Kidney (tissue), 14 donors: ENCODE results near the gene RIT1. TPM values are rescaled to one million over a fixed set of nuclear protein-coding genes. Genes with fewer than 3 reads are reported as not detected.

ENCODE experiments used
- DNase-seq, 5 donors: peaks; one replicate each; pipeline ENCODE4 v3.0.0-alpha.2; 2013 to 2020
- FAIRE-seq: peaks from 2 replicates; lab custom pipeline; 2012; peaks lifted over from hg19 to GRCh38; lab: Jason Lieb, UNC
- H3K27ac ChIP-seq, 2 donors: one replicate each; pipeline ENCODE4 v1.7.0; 2013; ENCODE audit warnings: low read depth in 2 of 2, low read length in 2 of 2, inconsistent platforms in 1 of 2
- H3K27me3 ChIP-seq: one replicate; pipeline ENCODE4 v1.7.1; 2013; ENCODE audit warnings: low read length, inconsistent platforms; ENCODE audit not compliant: control insufficient read depth, insufficient read depth
- H3K36me3 ChIP-seq, 3 donors: one replicate each; pipeline versions ENCODE4 v1.7.0 to v1.7.1; 2013; ENCODE audit warnings: low read length in 3 of 3, control low read depth in 1 of 3, inconsistent platforms in 1 of 3; ENCODE audit not compliant: insufficient read depth in 3 of 3, control insufficient read depth in 2 of 3
- H3K4me1 ChIP-seq, 3 donors: one replicate each; pipeline versions ENCODE4 v1.7.0 to v1.7.1; 2013; ENCODE audit warnings: low read length in 3 of 3, inconsistent platforms in 1 of 3, low read depth in 1 of 3; ENCODE audit not compliant: control insufficient read depth in 2 of 3, insufficient read depth in 2 of 3
- H3K4me3 ChIP-seq, 3 donors: one replicate each; pipeline versions ENCODE4 v1.7.0 to v1.8.1; 2013; ENCODE audit warnings: low read length in 3 of 3, control low read depth in 1 of 3, inconsistent platforms in 1 of 3
- H3K9ac ChIP-seq, 3 donors: one replicate each; pipeline versions ENCODE4 v1.7.0 to v1.7.1; 2013; ENCODE audit warnings: low read length in 3 of 3, control low read depth in 1 of 3, inconsistent platforms in 1 of 3
- H3K9me3 ChIP-seq, 3 donors: one replicate each; pipeline versions ENCODE4 v1.7.0 to v1.7.1; 2013; ENCODE audit warnings: low read length in 3 of 3, control low read depth in 1 of 3, inconsistent platforms in 1 of 3; ENCODE audit not compliant: control insufficient read depth in 2 of 3, insufficient read depth in 1 of 3
- CTCF ChIP-seq: IDR thresholded peaks from 3 replicates; pipeline ENCODE4 v1.5.1; 2012; ENCODE audit warnings: mild to moderate bottlenecking, moderate library complexity, borderline replicate concordance; ENCODE audit not compliant: insufficient read depth; ENCODE audit errors: extremely low read depth
- intact Hi-C: fragments of 100-400 bp; cut with DNase I; formaldehyde crosslinking; loops from one replicate; pipeline ENCODE4 v1.11.1; 2022
- polyA plus RNA-seq: library from polyadenylated mRNA; stranded (reverse); fragments of 350-450 nt; fragmentation: Illumina TruSeq; extraction: RNeasy Lipid Tissue Mini Kit (QIAGEN cat#74804); gene quantifications from one replicate; pipeline ENCODE4 v1.2.3, GENCODE V29; 2014; ENCODE audit warnings: low read depth, low replicate concordance; ENCODE audit not compliant: insufficient read depth
- total RNA-seq: library from RNA; stranded (reverse); fragmentation: NEBNext Ultra II Directional; extraction: Animal tissue kit (Norgen Biotek cat#: 25700); gene quantifications from one replicate; pipeline ENCODE4 v1.2.1, GENCODE V29; 2021
- donor health status: control.
- donor health status: control.
- donor health status: control.
- donor health status: control.
- donor health status: control.
- donor health status: DM: yes; HTN: yes; CAD: no.
- donor health status: Normal renal cell carcinoma (clear cell type).

RIT1 gene
- total and polyA plus RNA-seq, 2 donors from 2014 or later = 33.2 to 40.8 TPM

- no peaks in the 10 kb centered on the region for H3K27me3 ChIP-seq
These were observed 38.6 kb downstream of the RIT1 start for GRCh38 chr1:155872527-155872926.

GRCh38 chr1:155871390-155871789 lies 39.8 kb downstream of the RIT1 start:
- H3K27ac ChIP-seq = no peak overlapping the region
- no peak for DNase-seq
- intact Hi-C loops = no loop called here
- no peaks in the 10 kb centered on the region for H3K27me3 ChIP-seq
- no peak for TF ChIP-seq CTCF
- no peak for FAIRE-seq
- no peaks in the 10 kb centered on the region for H3K36me3 ChIP-seq
- no peak overlapping the region for H3K9ac ChIP-seq
- no peak overlapping the region for H3K4me3 ChIP-seq
- no peaks in the 10 kb centered on the region for H3K4me1 ChIP-seq
- no peaks in the 10 kb centered on the region for H3K9me3 ChIP-seq

More at GRCh38 chr1:155872527-155872926, 38.6 kb downstream of the RIT1 start:
- FAIRE-seq = no peak
- no peak overlapping the region for H3K4me3 ChIP-seq
- no peak overlapping the region for H3K27ac ChIP-seq
- H3K9me3 ChIP-seq = no peaks in the 10 kb centered on the region
- no peaks in the 10 kb centered on the region for H3K4me1 ChIP-seq
- intact Hi-C loops = no loop called here
- TF ChIP-seq CTCF = no peak
- H3K9ac ChIP-seq = no peak overlapping the region
- no peaks in the 10 kb centered on the region for H3K36me3 ChIP-seq
- DNase-seq = no peak

- FAIRE-seq = no peak
- H3K36me3 ChIP-seq = no peaks in the 10 kb centered on the region
- H3K4me1 ChIP-seq = no peaks in the 10 kb centered on the region
- H3K9ac ChIP-seq = no peak overlapping the region
- TF ChIP-seq CTCF = no peak
- H3K27ac ChIP-seq = no peak overlapping the region
- no peaks in the 10 kb centered on the region for H3K27me3 ChIP-seq
- intact Hi-C loops = no loop called here
- H3K9me3 ChIP-seq = no peaks in the 10 kb centered on the region
- no peak for DNase-seq
- H3K4me3 ChIP-seq = no peak overlapping the region
These were observed 43.4 kb downstream of the RIT1 start for GRCh38 chr1:155867766-155868165.

- H3K9me3 ChIP-seq = no peaks in the 10 kb centered on the region
- FAIRE-seq (no peak), DNase-seq (no peak)
- intact Hi-C loops = no loop called here
- no peaks in the 10 kb centered on the region for H3K36me3 ChIP-seq
- H3K4me3 ChIP-seq = no peak overlapping the region
- H3K9ac ChIP-seq = no peak overlapping the region
- no peak overlapping the region for H3K27ac ChIP-seq
- peaks cover 0 to 5% (median 0%) of the 10 kb centered on the region in 3 donors for H3K4me1 ChIP-seq
- H3K27me3 ChIP-seq = no peaks in the 10 kb centered on the region
- no peak for TF ChIP-seq CTCF
These were observed 46.8 kb downstream of the RIT1 start for GRCh38 chr1:155864393-155864792.
